K562 (cell line): Measurements from ENCODE around the gene DPEP2NB. TPM values are rescaled to one million over a fixed set of nuclear protein-coding genes. Genes with fewer than 3 reads are reported as not detected.

Experiments used
- E2F1 ChIP-seq: sonication (generic); formaldehyde crosslinking; IDR thresholded peaks from 2 replicates; pipeline ENCODE4 v1.8.1; 2023; ENCODE audit warnings: mild to moderate bottlenecking, missing genetic modification reagents, moderate library complexity
- FIP1L1 ChIP-seq: fragments of 200-400 bp; formaldehyde crosslinking; IDR thresholded peaks from 2 replicates; pipeline ENCODE4 v1.6.1; 2018; ENCODE audit warnings: mild to moderate bottlenecking, low read depth, low read length; ENCODE audit not compliant: poor library complexity, severe bottlenecking
- KDM2B ChIP-seq: fragments of 250-450 bp; sonication (Bioruptor Pico); IDR thresholded peaks from 2 replicates; pipeline ENCODE4 v1.8.0; 2021; ENCODE audit warnings: mild to moderate bottlenecking, moderate library complexity
- MED1 ChIP-seq: sonication (generic); formaldehyde crosslinking; IDR thresholded peaks from 2 replicates; pipeline ENCODE4 v1.8.1; 2023; ENCODE audit warnings: missing genetic modification reagents, borderline replicate concordance
- NRF1 ChIP-seq, 2 experiments: fragments of 450-650 bp; IDR thresholded peaks in 1 of 2; conservative IDR thresholded peaks in 1 of 2; 2 replicates each; pipeline ENCODE4 v1.6.1; 2014; ENCODE audit warnings: mild to moderate bottlenecking in 2 of 2
- UBTF ChIP-seq, 2 experiments: IDR thresholded peaks; 2 replicates each; pipeline ENCODE4 v1.6.1; 2012; ENCODE audit warnings: improper control_type of control experiment in 2 of 2, low read depth in 2 of 2, low read length in 2 of 2, borderline replicate concordance in 1 of 2
- XRCC5 ChIP-seq: fragments of 200-400 bp; formaldehyde crosslinking; IDR thresholded peaks from 2 replicates; pipeline ENCODE4 v1.6.1; 2017; ENCODE audit warnings: low read depth, mild to moderate bottlenecking, low read length
- YY1 ChIP-seq, 3 experiments: IDR thresholded peaks; 2 replicates each; pipeline ENCODE4 v1.6.1; 2011; ENCODE audit warnings: low read length in 2 of 3, mild to moderate bottlenecking in 2 of 3, moderate library complexity in 2 of 3, borderline replicate concordance in 1 of 3, control low read depth in 1 of 3, low read depth in 1 of 3; ENCODE audit not compliant: insufficient read depth in 3 of 3, insufficient replicate concordance in 2 of 3, control insufficient read depth in 1 of 3, insufficient read length in 1 of 3; ENCODE audit errors: extremely low read depth in 1 of 3
- ZBTB1 ChIP-seq: sonication (generic); formaldehyde crosslinking; IDR thresholded peaks from 2 replicates; pipeline ENCODE4 v1.8.1; 2023; ENCODE audit warnings: missing genetic modification reagents, low read depth, mild to moderate bottlenecking, borderline replicate concordance
- ZBTB40 ChIP-seq, 2 experiments: fragments of 450-650 bp in 1 of 2; sonication (generic) in 1 of 2; formaldehyde crosslinking in 1 of 2; IDR thresholded peaks; 2 replicates each; pipeline versions ENCODE4 v1.7.1 to v1.9.0; 2016 to 2022; ENCODE audit warnings: inconsistent platforms in 1 of 2, mild to moderate bottlenecking in 1 of 2, missing genetic modification reagents in 1 of 2
- ZBTB7A ChIP-seq: IDR thresholded peaks from 2 replicates; pipeline ENCODE4 v1.6.1; 2011; ENCODE audit warnings: low read depth, mild to moderate bottlenecking, low read length, moderate library complexity, borderline replicate concordance; ENCODE audit not compliant: control insufficient read depth
- polyA plus RNA-seq, 8 experiments: library from polyadenylated mRNA; depleted of rRNA in 4 of 8; stranded (reverse) in 5 of 8; unstranded in 3 of 8; fragments of >200 nt; fragmentation: Nextera tagmentation in 2 of 8; fragmentation: Illumina TruSeq in 1 of 8; extraction: Ambion mirVana in 2 of 8; extraction: Trizol in 1 of 8; gene quantifications; 2 replicates each; pipeline versions ENCODE4 v1.2.1 to v1.2.3, GENCODE V29; 2011 to 2014; ENCODE audit warnings: inconsistent platforms in 1 of 8, missing spikeins in 1 of 8
- total RNA-seq, 7 experiments: library from RNA; depleted of rRNA in 6 of 7; stranded (reverse); fragments of >200 nt in 6 of 7; fragmentation: Illumina TruSeq in 2 of 7; extraction: Trizol in 2 of 7; gene quantifications; 2 replicates each; pipeline versions ENCODE4 v1.2.1 to v1.2.3, GENCODE V29; 2011 to 2021; ENCODE audit warnings: low replicate concordance in 1 of 7

DPEP2NB gene
- total and polyA plus RNA-seq, 9 of the 15 experiments (the other 6 are each of a cell fraction or from before 2014, with no cell fraction given) = not detected

- TF ChIP-seq ZBTB40 (IDR thresholded peaks at IDR 0.05) (0 out of 2 replicates have a peak, but pooled peaks have one; percentile 37), ZBTB40 (CRISPR knock-in tag; IDR thresholded peaks at IDR 0.05) (no peak), ZBTB1 (CRISPR knock-in tag) (no peak), XRCC5 (no peak), KDM2B (CRISPR knock-in tag) (0 out of 2 replicates have a peak, but pooled peaks have one; percentile 60), E2F1 (0 out of 2 replicates have a peak, but pooled peaks have one; percentile 29), FIP1L1 (peak; percentile 60), MED1 (0 out of 2 replicates have a peak, but pooled peaks have one; percentile 27), YY1 (IDR thresholded peaks at IDR 0.05; ENCODE audit: borderline replicate concordance in 1 of 3, control insufficient read depth in 1 of 3, extremely low read depth in 1 of 3, insufficient read depth in 3 of 3, insufficient read length in 1 of 3, insufficient replicate concordance in 2 of 3, low read depth in 1 of 3, low read length in 2 of 3) (peak in 1 of 3 experiments; percentile 15), ZBTB7A (0 out of 2 replicates have a peak, but pooled peaks have one; percentile 44), UBTF (IDR thresholded peaks at IDR 0.05; ENCODE audit: borderline replicate concordance in 1 of 2, low read depth in 2 of 2, low read length in 2 of 2) (peak in 1 of 2 experiments; percentile 24; a peak in 1 of 4 replicates), NRF1 (conservative IDR thresholded peaks at IDR 0.05 in 1 of 2, IDR thresholded peaks at IDR 0.05 in 1 of 2) (peak; percentile 81 to 82)
These were observed 47.7 kb downstream of the DPEP2NB start (continued) for GRCh38 chr16:67967958-67968399.
